ENCODE data around the gene FAF1. TPM values are rescaled to one million over a fixed set of nuclear protein-coding genes. Genes with fewer than 3 reads are reported as not detected.

FAF1 gene
- total and polyA plus RNA-seq, 8 donors: 47.4 to 58.3 (median 53.2) TPM

GRCh38 chr1:50693829-50694228 lies 266.2 kb downstream of the FAF1 start:
- no peaks in the 10 kb centered on the region for H3K9me3 ChIP-seq
- no peaks in the 10 kb centered on the region for H3K4me1 ChIP-seq
- intact Hi-C loops (cut with DNase I): no loop called here
- H3K27me3 ChIP-seq: no peaks in the 10 kb centered on the region
- H3K27ac ChIP-seq: no peak overlapping the region
- TF ChIP-seq CTCF (IDR thresholded peaks at IDR 0.05): no peak
- ATAC-seq: no peak
- H3K4me3 ChIP-seq: no peak overlapping the region
- DNase-seq: no peak
- peaks cover 0 to 5% of the 10 kb centered on the region in 2 donors for H3K36me3 ChIP-seq

DNA sequence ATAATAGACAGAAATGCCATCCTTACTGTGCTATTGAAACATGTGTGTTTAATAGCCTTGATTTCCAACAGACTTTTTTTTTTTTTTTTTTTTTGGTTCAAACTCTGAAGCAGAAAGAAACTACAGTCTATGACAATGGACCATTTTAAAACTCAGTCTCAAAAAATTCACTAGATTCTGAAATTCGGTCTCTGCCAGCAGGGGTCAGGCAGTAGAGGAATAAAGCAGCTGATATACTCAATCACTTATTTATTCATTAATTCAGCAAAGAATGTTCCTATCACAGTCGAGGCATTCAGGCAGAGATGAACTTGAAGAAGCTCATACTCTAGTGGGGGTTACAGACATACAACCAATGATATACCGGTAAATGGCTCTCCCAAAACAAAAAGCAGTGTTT lies 275.9 kb downstream of the FAF1 start:
- TF ChIP-seq CTCF (IDR thresholded peaks at IDR 0.05): no peak
- H3K36me3 ChIP-seq: peaks cover 0 to 11% of the 10 kb centered on the region in 2 donors
- ATAC-seq (no peak), DNase-seq (no peak)
- no peak overlapping the region for H3K4me3 ChIP-seq
- no peaks in the 10 kb centered on the region for H3K4me1 ChIP-seq
- intact Hi-C loops (cut with DNase I): no loop called here
- no peaks in the 10 kb centered on the region for H3K27me3 ChIP-seq
- H3K27ac ChIP-seq: no peak overlapping the region
- no peaks in the 10 kb centered on the region for H3K9me3 ChIP-seq

DNA sequence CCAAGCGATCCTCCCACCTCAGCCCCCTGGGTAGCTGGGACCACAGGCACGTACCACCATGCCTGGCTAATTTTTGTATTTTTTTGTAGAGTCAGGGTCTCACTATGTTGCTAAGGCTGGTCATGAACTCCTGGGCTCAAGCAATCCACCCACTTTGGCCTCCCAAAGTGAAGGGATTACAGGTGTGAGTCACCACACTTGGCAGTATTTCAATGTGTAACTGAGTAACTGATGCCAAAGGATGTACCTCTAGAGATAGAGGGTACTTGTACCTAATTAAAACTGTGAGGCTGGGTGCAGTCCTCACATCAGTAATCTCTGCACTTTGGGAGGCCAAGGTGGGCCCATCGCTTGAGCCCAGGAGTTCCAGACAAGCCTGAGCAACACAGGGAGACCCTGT lies 278.1 kb downstream of the FAF1 start:
- Histone ChIP-seq H3K4me3 (no peak overlapping the region), H3K36me3 (peaks cover 0 to 6% of the 10 kb centered on the region in 2 donors), H3K27ac (no peak overlapping the region), H3K9me3 (no peaks in the 10 kb centered on the region), H3K4me1 (no peaks in the 10 kb centered on the region), H3K27me3 (no peaks in the 10 kb centered on the region)
- ATAC-seq (no peak), DNase-seq (no peak)
- no peak for TF ChIP-seq CTCF (IDR thresholded peaks at IDR 0.05)
- intact Hi-C loops (cut with DNase I): no loop called here

DNA sequence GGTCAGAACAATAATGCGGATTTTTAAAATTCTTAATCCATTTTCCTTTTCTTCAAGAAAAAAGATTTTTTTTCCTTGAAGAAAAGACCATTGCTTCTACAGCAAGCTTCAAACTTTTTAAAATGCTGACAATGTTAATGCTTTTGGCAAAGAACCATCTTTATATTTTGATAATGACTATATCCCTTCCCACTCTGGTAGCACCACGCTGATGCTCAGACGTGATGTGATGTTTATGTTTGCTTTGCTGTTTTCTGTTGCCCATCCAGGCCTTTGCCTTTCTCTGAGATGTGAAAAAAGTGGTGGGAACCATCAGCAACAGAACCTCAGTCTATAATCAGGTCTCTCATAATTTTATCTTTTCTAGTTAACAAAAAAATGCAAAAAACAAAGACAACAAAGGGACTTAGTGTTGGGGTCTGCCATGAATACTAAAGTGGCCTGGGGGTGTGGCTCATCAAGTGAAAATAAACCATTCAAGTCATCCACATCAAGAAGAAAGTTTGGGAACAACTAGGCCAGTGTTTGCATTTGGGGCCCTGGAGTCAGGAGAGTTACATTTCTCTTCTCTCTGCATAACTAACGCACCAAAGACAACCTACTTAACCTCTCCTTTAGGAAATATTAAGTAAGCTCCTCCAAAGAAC lies 292.2 kb downstream of the FAF1 start:
- DNase-seq: no peak
- no peak for TF ChIP-seq CTCF (IDR thresholded peaks at IDR 0.05)
- peaks cover 0 to 2% of the 10 kb centered on the region in 2 donors for H3K36me3 ChIP-seq
- ATAC-seq: peak; percentile 82
- intact Hi-C loops (cut with DNase I): no loop called here
- H3K4me3 ChIP-seq: no peak overlapping the region
- H3K9me3 ChIP-seq: no peaks in the 10 kb centered on the region
- no peaks in the 10 kb centered on the region for H3K27me3 ChIP-seq
- H3K4me1 ChIP-seq: peaks cover 7 to 25% of the 10 kb centered on the region in 2 donors
- peak overlapping the region in 1 of 2 donors; percentile 16 for H3K27ac ChIP-seq

- peak; percentile 63 for ATAC-seq
- Histone ChIP-seq H3K27ac (peak overlapping the region in 1 of 2 donors; percentile 39), H3K9me3 (no peaks in the 10 kb centered on the region), H3K4me3 (no peak overlapping the region), H3K36me3 (no peaks in the 10 kb centered on the region), H3K27me3 (no peaks in the 10 kb centered on the region), H3K4me1 (peaks cover 7 to 25% of the 10 kb centered on the region in 2 donors)
- intact Hi-C loops (cut with DNase I): no loop called here
- TF ChIP-seq CTCF (IDR thresholded peaks at IDR 0.05): no peak
- no peak for DNase-seq
These were observed 292.8 kb downstream of the FAF1 start for GRCh38 chr1:50667272-50667671.
